Duodenal mucosa (tissue), 2 donors: Measurements from ENCODE around the gene CAGE1.
"Not testable (repeated sequence)": the region's sequence is repeated elsewhere in the genome, so short reads cannot be mapped to it uniquely, and the experiment has no call there.

ENCODE experiments used
- H3K27ac ChIP-seq: one replicate; pipeline ENCODE4 v1.7.0; 2013; ENCODE audit warnings: low read depth, low read length
- H3K27me3 ChIP-seq, 2 donors: one replicate each; pipeline ENCODE4 v1.7.0; 2013; ENCODE audit warnings: low read length in 2 of 2, control low read depth in 1 of 2; ENCODE audit not compliant: insufficient read depth in 2 of 2, control insufficient read depth in 1 of 2
- H3K36me3 ChIP-seq, 2 donors: one replicate each; pipeline ENCODE4 v1.7.0; 2013; ENCODE audit warnings: low read length in 2 of 2, control low read depth in 1 of 2; ENCODE audit not compliant: insufficient read depth in 2 of 2, control insufficient read depth in 1 of 2
- H3K4me1 ChIP-seq, 2 donors: one replicate each; pipeline ENCODE4 v1.7.0; 2013; ENCODE audit warnings: low read length in 2 of 2, control low read depth in 1 of 2; ENCODE audit not compliant: insufficient read depth in 2 of 2, control insufficient read depth in 1 of 2
- H3K4me3 ChIP-seq, 2 donors: one replicate each; pipeline ENCODE4 v1.7.0; 2013; ENCODE audit warnings: low read length in 2 of 2, low read depth in 1 of 2
- H3K9ac ChIP-seq, 2 donors: one replicate each; pipeline ENCODE4 v1.7.0; 2013; ENCODE audit warnings: low read length in 2 of 2, low read depth in 1 of 2
- H3K9me3 ChIP-seq, 2 donors: one replicate each; pipeline ENCODE4 v1.7.0; 2013; ENCODE audit warnings: low read length in 2 of 2, control low read depth in 1 of 2; ENCODE audit not compliant: control insufficient read depth in 1 of 2

Gene CAGE1

GRCh38 chr6:7324520-7324919 lies 65.0 kb downstream of the CAGE1 start:
- Histone ChIP-seq H3K36me3 (no peaks in the 10 kb centered on the region), H3K27ac (no peak overlapping the region)

GRCh38 chr6:7323074-7323473 lies 66.5 kb downstream of the CAGE1 start:
- Histone ChIP-seq H3K4me3 (no peak overlapping the region), H3K4me1 (no peaks in the 10 kb centered on the region), H3K27me3 (no peaks in the 10 kb centered on the region), H3K27ac (no peak overlapping the region), H3K9me3 (no peaks in the 10 kb centered on the region), H3K36me3 (no peaks in the 10 kb centered on the region), H3K9ac (no peak overlapping the region)

More at GRCh38 chr6:7324520-7324919, 65.0 kb downstream of the CAGE1 start:
- no peaks in the 10 kb centered on the region for H3K4me1 ChIP-seq
- no peaks in the 10 kb centered on the region for H3K9me3 ChIP-seq
- no peak overlapping the region for H3K9ac ChIP-seq
- H3K4me3 ChIP-seq = no peak overlapping the region
- H3K27me3 ChIP-seq = no peaks in the 10 kb centered on the region

GRCh38 chr6:7321866-7322265 lies 67.7 kb downstream of the CAGE1 start:
- not testable (repeated sequence) for H3K4me3 ChIP-seq, H3K36me3 ChIP-seq, H3K27ac ChIP-seq, H3K4me1 ChIP-seq, H3K27me3 ChIP-seq, H3K9ac ChIP-seq, H3K9me3 ChIP-seq

- H3K9me3 ChIP-seq, H3K36me3 ChIP-seq, H3K27ac ChIP-seq, H3K9ac ChIP-seq, H3K4me3 ChIP-seq, H3K27me3 ChIP-seq, H3K4me1 ChIP-seq: not testable (repeated sequence)
These were observed 70.1 kb downstream of the CAGE1 start for GRCh38 chr6:7319406-7319805.

GRCh38 chr6:7317538-7317937 lies 72.0 kb downstream of the CAGE1 start:
- Histone ChIP-seq H3K9ac (no peak overlapping the region), H3K4me1 (peaks cover 0 to 7% of the 10 kb centered on the region in 2 donors), H3K27me3 (no peaks in the 10 kb centered on the region), H3K9me3 (no peaks in the 10 kb centered on the region), H3K27ac (no peak overlapping the region), H3K4me3 (no peak overlapping the region), H3K36me3 (no peaks in the 10 kb centered on the region)

GRCh38 chr6:7316658-7317533 lies 72.6 kb downstream of the CAGE1 start:
- Histone ChIP-seq H3K4me1 (peaks cover 3 to 7% of the 10 kb centered on the region in 2 donors), H3K36me3 (no peaks in the 10 kb centered on the region), H3K9me3 (no peaks in the 10 kb centered on the region), H3K9ac (no peak overlapping the region), H3K27ac (no peak overlapping the region), H3K4me3 (no peak overlapping the region), H3K27me3 (no peaks in the 10 kb centered on the region)

GRCh38 chr6:7315948-7316365 lies 73.6 kb downstream of the CAGE1 start:
- H3K27me3 ChIP-seq = no peaks in the 10 kb centered on the region
- no peak overlapping the region for H3K27ac ChIP-seq

GRCh38 chr6:7315087-7315947 lies 74.2 kb downstream of the CAGE1 start:
- not testable (repeated sequence) for H3K4me3 ChIP-seq, H3K27ac ChIP-seq, H3K27me3 ChIP-seq, H3K9me3 ChIP-seq, H3K36me3 ChIP-seq, H3K9ac ChIP-seq
- H3K4me1 ChIP-seq = peaks cover 12 to 17% of the 10 kb centered on the region in 2 donors

More at GRCh38 chr6:7315948-7316365, 73.6 kb downstream of the CAGE1 start:
- H3K9me3 ChIP-seq = no peaks in the 10 kb centered on the region
- H3K4me3 ChIP-seq = no peak overlapping the region
- H3K36me3 ChIP-seq = no peaks in the 10 kb centered on the region
- H3K4me1 ChIP-seq = peaks cover 12 to 15% of the 10 kb centered on the region in 2 donors
- no peak overlapping the region for H3K9ac ChIP-seq

GRCh38 chr6:7314414-7314813 lies 75.1 kb downstream of the CAGE1 start:
- Histone ChIP-seq H3K36me3 (peaks cover 0 to 5% of the 10 kb centered on the region in 2 donors), H3K27ac (no peak overlapping the region), H3K27me3 (no peaks in the 10 kb centered on the region), H3K9me3 (no peaks in the 10 kb centered on the region), H3K4me1 (peaks cover 12 to 17% of the 10 kb centered on the region in 2 donors), H3K4me3 (no peak overlapping the region), H3K9ac (no peak overlapping the region)
